ENCODE data around the gene GPR39. TPM values are rescaled to one million over a fixed set of nuclear protein-coding genes. Genes with fewer than 3 reads are reported as not detected.

The GPR39 gene
- total and polyA plus RNA-seq, 2 donors (not counting 3 experiments of a cell fraction or from before 2014, with no cell fraction given), result 0.03 to 0.20 TPM

DNA sequence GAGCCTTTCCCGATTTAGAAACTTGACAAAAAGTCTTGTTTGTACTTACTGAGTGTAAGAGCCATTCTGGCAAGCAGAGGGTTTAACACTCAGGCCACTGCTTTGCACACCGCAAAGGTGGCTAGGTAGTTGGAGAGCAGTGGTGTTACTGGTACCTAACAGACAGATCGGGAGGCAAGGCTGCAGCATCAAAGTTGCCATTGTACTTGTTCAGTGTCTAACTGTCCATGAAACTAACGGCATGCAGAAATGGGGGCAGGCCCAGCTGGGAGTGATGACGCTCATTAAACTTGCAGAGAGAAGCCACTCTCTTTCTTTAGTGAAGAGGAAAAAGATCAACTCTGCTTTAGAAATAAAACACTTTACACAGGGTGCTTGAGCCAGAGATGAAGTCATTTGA lies 10.1 kb downstream of the GPR39 start:
- Histone ChIP-seq H3K79me2 (ENCODE audit: control insufficient read depth, insufficient read depth, low read length) (no peaks in the 10 kb centered on the region), H3K4me3 (replicated peaks in 1 of 3; ENCODE audit: insufficient read depth in 1 of 3, low read depth in 1 of 3, low read length in 3 of 3) (no peak overlapping the region), H3K36me3 (ENCODE audit: control insufficient read depth in 2 of 2, extremely low read depth in 1 of 2, insufficient read depth in 2 of 2, low read length in 2 of 2) (no peaks in the 10 kb centered on the region), H4K20me1 (replicated peaks; ENCODE audit: control insufficient read depth, extremely low read depth, insufficient read depth, low read length) (no peaks in the 10 kb centered on the region), H3K27me3 (ENCODE audit: control insufficient read depth in 2 of 2, insufficient read depth in 2 of 2, low read length in 2 of 2) (no peaks in the 10 kb centered on the region), H3K4me1 (ENCODE audit: control insufficient read depth, extremely low read depth, insufficient read depth, low read length) (no peaks in the 10 kb centered on the region), H3K27ac (ENCODE audit: insufficient read depth, low read depth, low read length) (no peak overlapping the region), H3K9me3 (replicated peaks; ENCODE audit: control insufficient read depth, insufficient read depth, low read length) (no peaks in the 10 kb centered on the region), H2AFZ (ENCODE audit: low read depth, low read length) (no peak overlapping the region), H3K9ac (replicated peaks; ENCODE audit: extremely low read depth, insufficient read depth, low read length) (no peak overlapping the region), H3K4me2 (ENCODE audit: insufficient read depth, low read length) (no peak overlapping the region), H3K9me1 (replicated peaks; ENCODE audit: control insufficient read depth, extremely low read depth, insufficient read depth, low read length) (no peaks in the 10 kb centered on the region)
- FAIRE-seq (no peak), DNase-seq (ENCODE audit: low read depth, low spot score) (no peak)
- intact Hi-C loops (cut with micrococcal nuclease), result no loop called here
- BruUV-seq (replicated peaks), result no TSS peak
- ChIA-PET POLR2A (no interaction called here), CTCF (no interaction called here)
- dilution Hi-C loops (cut with MboI; ENCODE audit: extremely low pct_ligation_motif_present, low sequenced_read_pairs), result no loop called here
- TF ChIP-seq MYC (IDR thresholded peaks at IDR 0.05; ENCODE audit: low read depth, low read length) (no peak), FOS (IDR thresholded peaks at IDR 0.05; ENCODE audit: borderline replicate concordance, insufficient read depth, low read length) (no peak), EZH2 (IDR thresholded peaks at IDR 0.05; ENCODE audit: borderline replicate concordance, low read depth, low read length, severe bottlenecking) (no peak), JUN (IDR thresholded peaks at IDR 0.05; ENCODE audit: borderline replicate concordance, insufficient read depth, insufficient read length, low read depth) (no peak), POLR2AphosphoS5 (IDR thresholded peaks at IDR 0.05; ENCODE audit: insufficient read depth, low read depth, low read length) (no peak), GATA2 (IDR thresholded peaks at IDR 0.05; ENCODE audit: insufficient read depth, insufficient read length, low read depth, low read length) (no peak), POLR2A (IDR thresholded peaks at IDR 0.05; ENCODE audit: low read depth, low read length) (no peak)
- TF ChIP-seq, protein P1, sequence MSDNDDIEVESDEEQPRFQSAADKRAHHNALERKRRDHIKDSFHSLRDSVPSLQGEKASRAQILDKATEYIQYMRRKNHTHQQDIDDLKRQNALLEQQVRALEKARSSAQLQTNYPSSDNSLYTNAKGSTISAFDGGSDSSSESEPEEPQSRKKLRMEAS (IDR thresholded peaks at IDR 0.05; ENCODE audit: insufficient read depth, insufficient read length), result no peak
- TF ChIP-seq, protein P2, sequence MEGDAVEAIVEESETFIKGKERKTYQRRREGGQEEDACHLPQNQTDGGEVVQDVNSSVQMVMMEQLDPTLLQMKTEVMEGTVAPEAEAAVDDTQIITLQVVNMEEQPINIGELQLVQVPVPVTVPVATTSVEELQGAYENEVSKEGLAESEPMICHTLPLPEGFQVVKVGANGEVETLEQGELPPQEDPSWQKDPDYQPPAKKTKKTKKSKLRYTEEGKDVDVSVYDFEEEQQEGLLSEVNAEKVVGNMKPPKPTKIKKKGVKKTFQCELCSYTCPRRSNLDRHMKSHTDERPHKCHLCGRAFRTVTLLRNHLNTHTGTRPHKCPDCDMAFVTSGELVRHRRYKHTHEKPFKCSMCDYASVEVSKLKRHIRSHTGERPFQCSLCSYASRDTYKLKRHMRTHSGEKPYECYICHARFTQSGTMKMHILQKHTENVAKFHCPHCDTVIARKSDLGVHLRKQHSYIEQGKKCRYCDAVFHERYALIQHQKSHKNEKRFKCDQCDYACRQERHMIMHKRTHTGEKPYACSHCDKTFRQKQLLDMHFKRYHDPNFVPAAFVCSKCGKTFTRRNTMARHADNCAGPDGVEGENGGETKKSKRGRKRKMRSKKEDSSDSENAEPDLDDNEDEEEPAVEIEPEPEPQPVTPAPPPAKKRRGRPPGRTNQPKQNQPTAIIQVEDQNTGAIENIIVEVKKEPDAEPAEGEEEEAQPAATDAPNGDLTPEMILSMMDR (IDR thresholded peaks at IDR 0.05; ENCODE audit: extremely low read depth in 1 of 2, insufficient read depth in 1 of 2, low read depth in 1 of 2, low read length in 2 of 2), result no peak
